Activated CD4-positive, alpha-beta T cell treated with anti-CD3 and anti-CD28 coated beads for 48 hours (primary cell): ENCODE data around the gene CYP27B1.

Source experiments
- DNase-seq: peaks from one replicate; pipeline ENCODE4 v3.0.0-alpha.2; 2020

CYP27B1 gene

GRCh38 chr12:57765003-57765697 lies 1.7 kb downstream of the CYP27B1 start:
- peak; percentile 76 for DNase-seq

- DNase-seq: peak; percentile 60
Measured at GRCh38 chr12:57764662-57765002, 2.2 kb downstream of the CYP27B1 start.

- no peak for DNase-seq
Measured at GRCh38 chr12:57763881-57764661, 2.8 kb downstream of the CYP27B1 start.

- DNase-seq: no peak
Measured at GRCh38 chr12:57762463-57762862, 4.4 kb downstream of the CYP27B1 start.

- no peak for DNase-seq
Measured at GRCh38 chr12:57761391-57761998, 5.4 kb downstream of the CYP27B1 start.

GRCh38 chr12:57760347-57760982 lies 6.4 kb downstream of the CYP27B1 start:
- no peak for DNase-seq

- DNase-seq: peak; percentile 58
Measured at GRCh38 chr12:57759360-57759980, 7.4 kb downstream of the CYP27B1 start.

GRCh38 chr12:57758552-57759359 lies 8.1 kb downstream of the CYP27B1 start:
- DNase-seq: no peak

- no peak for DNase-seq
Measured at GRCh38 chr12:57757771-57758170, 9.1 kb downstream of the CYP27B1 start.

GRCh38 chr12:57756406-57757341 lies 10.2 kb downstream of the CYP27B1 start:
- peak; percentile 85 for DNase-seq

GRCh38 chr12:57755454-57756372 lies 11.2 kb downstream of the CYP27B1 start:
- DNase-seq: peak; percentile 39

- DNase-seq: no peak
Measured at GRCh38 chr12:57755194-57755453, 11.8 kb downstream of the CYP27B1 start.

GRCh38 chr12:57754411-57755193 lies 12.3 kb downstream of the CYP27B1 start, which contains the start of gene MARCHF9:
Gene MARCHF9 (plus strand): TSS chr12:57755103. CDS start chr12:57755529, 426 bp downstream.
- DNase-seq: peak; percentile 88

- DNase-seq: no peak
Measured at GRCh38 chr12:57753756-57754337, 13.0 kb downstream of the CYP27B1 start.

- no peak for DNase-seq
Measured at GRCh38 chr12:57752668-57753000, 14.2 kb downstream of the CYP27B1 start.

GRCh38 chr12:57751788-57752667 lies 14.8 kb downstream of the CYP27B1 start, which contains the start of gene CDK4:
Gene CDK4 (minus strand): TSS chr12:57752310. CDS start chr12:57751717, 593 bp downstream.
- DNase-seq: peak; percentile 99

GRCh38 chr12:57751432-57751787 lies 15.5 kb downstream of the CYP27B1 start:
- no peak for DNase-seq
